Thyroid gland (tissue), 4 donors: ENCODE data around the gene CEACAM18. TPM values are rescaled to one million over a fixed set of nuclear protein-coding genes. Genes with fewer than 3 reads are reported as not detected.

Source experiments
- DNase-seq, 2 donors: peaks; one replicate each; pipeline ENCODE4 v3.0.0-alpha.2; 2019
- H3K27ac ChIP-seq, 3 donors: fragments of 200-600 bp; sonication (generic); 1 replicate in 2 of 3; 2 replicates in 1 of 3; pipeline ENCODE4 v1.5.1; 2016 to 2019; ENCODE audit warnings: mild to moderate bottlenecking in 1 of 3, moderate library complexity in 1 of 3
- H3K27me3 ChIP-seq: fragments of 200-600 bp; sonication (generic); one replicate; pipeline ENCODE4 v1.5.1; 2019
- H3K36me3 ChIP-seq, 2 donors: fragments of 200-600 bp; sonication (generic); one replicate each; pipeline ENCODE4 v1.5.1; 2016 to 2019
- H3K4me1 ChIP-seq, 2 donors: fragments of 200-600 bp; sonication (generic); one replicate each; pipeline ENCODE4 v1.5.1; 2017 to 2019
- H3K4me3 ChIP-seq, 3 donors: fragments of 200-600 bp; sonication (generic); replicated peaks in 1 of 3; 1 replicate in 2 of 3; 2 replicates in 1 of 3; pipeline ENCODE4 v1.5.1; 2016; ENCODE audit warnings: mild to moderate bottlenecking in 1 of 3
- H3K9me3 ChIP-seq: fragments of 200-600 bp; sonication (generic); one replicate; pipeline ENCODE4 v1.5.1; 2017
- CTCF ChIP-seq, 6 experiments: fragments of 200-600 bp in 3 of 6; fragments of 450-650 bp in 3 of 6; sonication (generic) in 3 of 6; IDR thresholded peaks; one replicate each; pipeline ENCODE4 v1.5.1; 2016 to 2019; ENCODE audit warnings: antibody characterized with exemption in 6 of 6, mild to moderate bottlenecking in 2 of 6, inconsistent platforms in 1 of 6, moderate library complexity in 1 of 6
- POLR2A ChIP-seq, 2 donors: fragments of 450-650 bp; IDR thresholded peaks; one replicate each; pipeline ENCODE4 v1.6.1; 2017; ENCODE audit warnings: antibody characterized with exemption in 2 of 2, mild to moderate bottlenecking in 2 of 2, moderate library complexity in 1 of 2
- WGBS, 2 donors: methylation state at CpG; one replicate each; pipeline ENCODE4 v1.1.5; 2017; 5-methylcytosine and 5-hydroxymethylcytosine counted together
- intact Hi-C: fragments of 100-400 bp; cut with DNase I; formaldehyde crosslinking; loops from one replicate; pipeline ENCODE4 v1.15.1; 2023
- total RNA-seq, 4 donors: library from RNA; depleted of rRNA; stranded (reverse); fragments of >200 nt; gene quantifications; one replicate each; pipeline ENCODE4 v1.2.3, GENCODE V29; 2016

CEACAM18 gene
- total RNA-seq, 4 donors from 2014 or later = not detected

GRCh38 chr19:51508059-51508733, 29.9 kb downstream of the CEACAM18 start:
- Histone ChIP-seq H3K36me3 (no peaks in the 10 kb centered on the region), H3K27me3 (no peaks in the 10 kb centered on the region), H3K9me3 (no peaks in the 10 kb centered on the region), H3K27ac (no peak overlapping the region), H3K4me3 (no peak overlapping the region), H3K4me1 (no peaks in the 10 kb centered on the region)
- no peak for DNase-seq
- 49 to 66% methylated on average over 2 to 3 of the region's 3 CpGs for WGBS, 2 donors
- intact Hi-C loops = no loop called here
- no peak for TF ChIP-seq CTCF (IDR thresholded peaks at IDR 0.05)
- TF ChIP-seq POLR2A (IDR thresholded peaks at IDR 0.05) = no peak

GRCh38 chr19:51509823-51510660, 31.7 kb downstream of the CEACAM18 start:
- Histone ChIP-seq H3K9me3 (no peaks in the 10 kb centered on the region), H3K4me1 (no peaks in the 10 kb centered on the region), H3K4me3 (no peak overlapping the region), H3K36me3 (no peaks in the 10 kb centered on the region), H3K27me3 (no peaks in the 10 kb centered on the region), H3K27ac (no peak overlapping the region)
- TF ChIP-seq CTCF (IDR thresholded peaks at IDR 0.05) (no peak), POLR2A (IDR thresholded peaks at IDR 0.05) (no peak)
- DNase-seq = no peak
- intact Hi-C loops = no loop called here
- 61 to 62% methylated on average over 7 of the region's 7 CpGs for WGBS, 2 donors

- H3K27me3 ChIP-seq = no peaks in the 10 kb centered on the region
- no peak for DNase-seq
- H3K4me3 ChIP-seq = no peak overlapping the region
- intact Hi-C loops = no loop called here
- no peaks in the 10 kb centered on the region for H3K36me3 ChIP-seq
- no peak overlapping the region for H3K27ac ChIP-seq
- WGBS, 2 donors = 11% methylated on average over 6 of the region's 6 CpGs
- no peaks in the 10 kb centered on the region for H3K9me3 ChIP-seq
- TF ChIP-seq POLR2A (IDR thresholded peaks at IDR 0.05) = no peak
- no peak for TF ChIP-seq CTCF (IDR thresholded peaks at IDR 0.05)
- H3K4me1 ChIP-seq = no peaks in the 10 kb centered on the region
Measured at GRCh38 chr19:51511353-51511752, 33.0 kb downstream of the CEACAM18 start.

GRCh38 chr19:51513968-51514367, 35.6 kb downstream of the CEACAM18 start:
- intact Hi-C loops = no loop called here
- 48% methylated on average over 2 of the region's 2 CpGs for WGBS, 2 donors
- Histone ChIP-seq H3K4me3 (no peak overlapping the region), H3K4me1 (no peaks in the 10 kb centered on the region), H3K27me3 (no peaks in the 10 kb centered on the region), H3K27ac (no peak overlapping the region), H3K9me3 (no peaks in the 10 kb centered on the region), H3K36me3 (no peaks in the 10 kb centered on the region)
- no peak for DNase-seq
- no peak for TF ChIP-seq POLR2A (IDR thresholded peaks at IDR 0.05)
- no peak for TF ChIP-seq CTCF (IDR thresholded peaks at IDR 0.05)
